ENCODE data around the gene MEAF6.

DNA sequence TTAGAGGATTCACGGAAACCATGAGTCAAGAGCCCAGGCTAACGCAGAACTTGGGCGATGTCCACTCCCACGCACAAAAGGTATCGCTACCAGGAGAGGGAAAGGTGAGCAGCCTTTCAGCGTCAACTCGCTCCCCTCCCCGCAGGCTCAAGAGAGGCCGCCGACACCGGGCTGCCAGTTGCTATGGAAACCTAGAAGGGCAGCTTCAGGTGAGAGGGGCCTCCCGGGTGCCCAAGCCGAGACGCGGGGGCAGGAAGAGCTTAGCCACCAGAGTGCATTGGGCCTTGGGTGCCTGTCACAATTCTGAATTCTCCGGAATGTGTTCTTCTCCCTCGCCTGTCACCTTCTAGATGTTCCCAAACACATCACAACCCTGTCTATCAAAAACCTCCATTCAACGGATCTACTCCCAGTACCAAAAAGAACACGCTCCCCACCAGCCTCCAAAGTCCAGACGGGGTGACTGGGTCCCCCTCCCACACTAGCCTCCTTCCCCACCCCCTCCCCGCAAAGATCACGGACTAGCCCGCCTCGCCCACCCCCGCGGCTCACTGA is 694 bp downstream of the MEAF6 start:
- TF ChIP-seq EZH2phosphoT487 (conservative IDR thresholded peaks at IDR 0.05; ENCODE audit: low read length): no peak
- TF ChIP-seq, protein P1, sequence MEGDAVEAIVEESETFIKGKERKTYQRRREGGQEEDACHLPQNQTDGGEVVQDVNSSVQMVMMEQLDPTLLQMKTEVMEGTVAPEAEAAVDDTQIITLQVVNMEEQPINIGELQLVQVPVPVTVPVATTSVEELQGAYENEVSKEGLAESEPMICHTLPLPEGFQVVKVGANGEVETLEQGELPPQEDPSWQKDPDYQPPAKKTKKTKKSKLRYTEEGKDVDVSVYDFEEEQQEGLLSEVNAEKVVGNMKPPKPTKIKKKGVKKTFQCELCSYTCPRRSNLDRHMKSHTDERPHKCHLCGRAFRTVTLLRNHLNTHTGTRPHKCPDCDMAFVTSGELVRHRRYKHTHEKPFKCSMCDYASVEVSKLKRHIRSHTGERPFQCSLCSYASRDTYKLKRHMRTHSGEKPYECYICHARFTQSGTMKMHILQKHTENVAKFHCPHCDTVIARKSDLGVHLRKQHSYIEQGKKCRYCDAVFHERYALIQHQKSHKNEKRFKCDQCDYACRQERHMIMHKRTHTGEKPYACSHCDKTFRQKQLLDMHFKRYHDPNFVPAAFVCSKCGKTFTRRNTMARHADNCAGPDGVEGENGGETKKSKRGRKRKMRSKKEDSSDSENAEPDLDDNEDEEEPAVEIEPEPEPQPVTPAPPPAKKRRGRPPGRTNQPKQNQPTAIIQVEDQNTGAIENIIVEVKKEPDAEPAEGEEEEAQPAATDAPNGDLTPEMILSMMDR (IDR thresholded peaks at IDR 0.05; ENCODE audit: insufficient read depth, low read length, poor library complexity, severe bottlenecking): no peak
